ENCODE measurements around the gene SPPL3. TPM values are rescaled to one million over a fixed set of nuclear protein-coding genes. Genes with fewer than 3 reads are reported as not detected.
"Not testable (repeated sequence)": the region's sequence is repeated elsewhere in the genome, so short reads cannot be mapped to it uniquely, and the experiment has no call there.

The SPPL3 gene
- total RNA-seq, 1 donor from 2014 or later = 28.5 TPM

GRCh38 chr12:120917748-120918147, 13.6 kb upstream of the SPPL3 start:
- no peak for DNase-seq

GRCh38 chr12:120916561-120916960, 12.4 kb upstream of the SPPL3 start:
- no peak for DNase-seq

- DNase-seq = no peak
These were observed 10.6 kb upstream of the SPPL3 start for GRCh38 chr12:120914794-120915193.

GRCh38 chr12:120909633-120910298, 5.6 kb upstream of the SPPL3 start:
- DNase-seq = no peak

- DNase-seq = no peak
These were observed 1.8 kb upstream of the SPPL3 start for GRCh38 chr12:120905856-120906384.

- DNase-seq = no peak
These were observed 554 bp downstream of the SPPL3 start for GRCh38 chr12:120903412-120904196.

- DNase-seq = no peak
These were observed 1.2 kb downstream of the SPPL3 start for GRCh38 chr12:120902846-120903411.

GRCh38 chr12:120901818-120902217, 2.3 kb downstream of the SPPL3 start:
- no peak for DNase-seq

- DNase-seq = not testable (repeated sequence)
These were observed 3.1 kb downstream of the SPPL3 start for GRCh38 chr12:120901101-120901500.

GRCh38 chr12:120895532-120895931, 8.6 kb downstream of the SPPL3 start:
- no peak for DNase-seq

GRCh38 chr12:120892265-120892664, 11.9 kb downstream of the SPPL3 start:
- no peak for DNase-seq

GRCh38 chr12:120890963-120891362, 13.2 kb downstream of the SPPL3 start:
- no peak for DNase-seq

- no peak for DNase-seq
These were observed 16.7 kb downstream of the SPPL3 start for GRCh38 chr12:120887253-120888043.

GRCh38 chr12:120886199-120887018, 17.7 kb downstream of the SPPL3 start:
- DNase-seq = peak; percentile 1

- DNase-seq = no peak
These were observed 18.6 kb downstream of the SPPL3 start for GRCh38 chr12:120885521-120885920.

- DNase-seq = no peak
These were observed 19.5 kb downstream of the SPPL3 start for GRCh38 chr12:120884644-120885043.

- no peak for DNase-seq
These were observed 22.1 kb downstream of the SPPL3 start for GRCh38 chr12:120882055-120882555.

GRCh38 chr12:120879718-120880300, 24.3 kb downstream of the SPPL3 start:
- DNase-seq = no peak

- DNase-seq = no peak
These were observed 25.1 kb downstream of the SPPL3 start for GRCh38 chr12:120879102-120879501.

GRCh38 chr12:120874547-120875245, 29.5 kb downstream of the SPPL3 start:
- DNase-seq = no peak
